Activated B cell treated with CpG ODN at 0.5 μM for 24 hours (primary cell): ENCODE data around the gene BOD1L1. TPM values are rescaled to one million over a fixed set of nuclear protein-coding genes. Genes with fewer than 3 reads are reported as not detected.

Experiments
- ATAC-seq: fragments of 200-7000 bp; cut with Tn5 transposase; one replicate; pipeline ENCODE4 v1.10.0; 2021; ENCODE audit warnings: low read depth, mild to moderate bottlenecking, moderate library complexity
- CTCF ChIA-PET: fragments of 350-600 bp; sonication (Branson Sonifier 250); formaldehyde crosslinking; loops from one replicate; lab custom pipeline; 2021; ENCODE audit warnings: antibody characterized with exemption; lab: Charles Lee
- POLR2A ChIA-PET: fragments of 350-600 bp; sonication (Branson Sonifier 250); formaldehyde crosslinking; loops from one replicate; lab custom pipeline; 2021; ENCODE audit warnings: antibody characterized with exemption; lab: Charles Lee
- DNase-seq: peaks from one replicate; pipeline ENCODE4 v3.0.0; 2022
- H3K27ac Mint-ChIP-seq: one replicate; pipeline ENCODE4 v1.8.0; 2020; ENCODE audit warnings: mixed read lengths
- H3K27me3 Mint-ChIP-seq: one replicate; pipeline ENCODE4 v1.8.0; 2021; ENCODE audit warnings: mixed read lengths
- H3K36me3 Mint-ChIP-seq: one replicate; pipeline ENCODE4 v1.8.0; 2021; ENCODE audit warnings: low read depth, mixed read lengths
- H3K4me1 Mint-ChIP-seq: one replicate; pipeline ENCODE4 v1.8.0; 2021; ENCODE audit warnings: mixed read lengths
- H3K4me3 Mint-ChIP-seq: one replicate; pipeline ENCODE4 v1.8.0; 2020; ENCODE audit warnings: mild to moderate bottlenecking, mixed read lengths
- H3K9me3 Mint-ChIP-seq: one replicate; pipeline ENCODE4 v1.8.0; 2020; ENCODE audit warnings: mixed read lengths
- CTCF ChIP-seq: fragments of 200-600 bp; IDR thresholded peaks from one replicate; pipeline ENCODE4 v1.8.0; 2022; ENCODE audit warnings: antibody characterized with exemption, mild to moderate bottlenecking
- intact Hi-C: fragments of 100-400 bp; cut with micrococcal nuclease; formaldehyde crosslinking; loops from one replicate; pipeline ENCODE4 v1.15.1; 2024
- total RNA-seq: library from RNA; stranded (reverse); gene quantifications from 2 replicates; pipeline ENCODE4 v1.2.3, GENCODE V29; 2022

BOD1L1 gene
- total RNA-seq, 1 donor from 2014 or later: 79.3 TPM

- no peak for TF ChIP-seq CTCF
- Mint-ChIP-seq H3K4me3 (no peak overlapping the region), H3K4me1 (peaks cover 13% of the 10 kb centered on the region), H3K27ac (no peak overlapping the region), H3K27me3 (peaks cover 11% of the 10 kb centered on the region), H3K36me3 (no peaks in the 10 kb centered on the region), H3K9me3 (no peaks in the 10 kb centered on the region)
- DNase-seq: no peak
- intact Hi-C loops: loop anchor here (1.0 to 10.0 kb wide), 9 partner anchors 26 to 1804 kb away; partner anchors contain the start of gene BOD1L1
- ChIA-PET CTCF (interaction anchor here (0.6 to 2.8 kb wide), 23 partner anchors 8 to 1805 kb away, joined by 3 to 21 read pairs (median 4); partner anchors contain the start of gene BOD1L1), POLR2A (interaction anchor here (1.5 kb wide), 1 partner anchor 42 kb away, joined by 4 read pairs; no protein-coding TSS in a partner anchor)
- no peak for ATAC-seq
Measured at GRCh38 chr4:13653766-13654161, 26.2 kb upstream of the BOD1L1 start.

GRCh38 chr4:13647031-13647430 lies 19.5 kb upstream of the BOD1L1 start:
- no peaks in the 10 kb centered on the region for H3K36me3 Mint-ChIP-seq
- no peak for TF ChIP-seq CTCF
- ATAC-seq (no peak), DNase-seq (no peak)
- H3K27ac Mint-ChIP-seq: no peak overlapping the region
- ChIA-PET POLR2A (no interaction called here), CTCF (no interaction called here)
- intact Hi-C loops: no loop called here
- peaks cover 28% of the 10 kb centered on the region for H3K27me3 Mint-ChIP-seq
- no peaks in the 10 kb centered on the region for H3K4me1 Mint-ChIP-seq
- H3K9me3 Mint-ChIP-seq: no peaks in the 10 kb centered on the region
- no peak overlapping the region for H3K4me3 Mint-ChIP-seq

- ChIA-PET POLR2A (no interaction called here), CTCF (no interaction called here)
- ATAC-seq (no peak), DNase-seq (no peak)
- Mint-ChIP-seq H3K36me3 (no peaks in the 10 kb centered on the region), H3K4me1 (no peaks in the 10 kb centered on the region), H3K27me3 (peaks cover 30% of the 10 kb centered on the region), H3K4me3 (no peak overlapping the region), H3K9me3 (no peaks in the 10 kb centered on the region), H3K27ac (no peak overlapping the region)
- intact Hi-C loops: no loop called here
- TF ChIP-seq CTCF: no peak
Measured at GRCh38 chr4:13645075-13645474, 17.6 kb upstream of the BOD1L1 start.

- Mint-ChIP-seq H3K9me3 (no peaks in the 10 kb centered on the region), H3K4me3 (no peak overlapping the region), H3K36me3 (no peaks in the 10 kb centered on the region), H3K27me3 (peaks cover 26% of the 10 kb centered on the region), H3K4me1 (no peaks in the 10 kb centered on the region), H3K27ac (no peak overlapping the region)
- ChIA-PET CTCF (interaction anchor here (0.6 to 2.1 kb wide), 3 partner anchors 10 to 61 kb away, joined by 3 to 12 read pairs (median 3); no protein-coding TSS in a partner anchor), POLR2A (interaction anchor here (0.6 kb wide), 1 partner anchor 728 kb away, joined by 4 read pairs; no protein-coding TSS in a partner anchor)
- DNase-seq (no peak), ATAC-seq (no peak)
- intact Hi-C loops: no loop called here
- no peak for TF ChIP-seq CTCF
Measured at GRCh38 chr4:13642170-13642950, 14.8 kb upstream of the BOD1L1 start.

- no peaks in the 10 kb centered on the region for H3K4me1 Mint-ChIP-seq
- H3K27ac Mint-ChIP-seq: no peak overlapping the region
- no peak for DNase-seq
- no peaks in the 10 kb centered on the region for H3K36me3 Mint-ChIP-seq
- intact Hi-C loops: no loop called here
- no peaks in the 10 kb centered on the region for H3K9me3 Mint-ChIP-seq
- H3K4me3 Mint-ChIP-seq: no peak overlapping the region
- ChIA-PET POLR2A (no interaction called here), CTCF (interaction anchor here (1.0 to 2.1 kb wide), 2 partner anchors 12 to 14 kb away, joined by 3 to 12 read pairs; no protein-coding TSS in a partner anchor)
- H3K27me3 Mint-ChIP-seq: peaks cover 31% of the 10 kb centered on the region
- no peak for TF ChIP-seq CTCF
- no peak for ATAC-seq
Measured at GRCh38 chr4:13641084-13641483, 13.6 kb upstream of the BOD1L1 start.
